ENCODE data around the gene GPANK1.

The GPANK1 gene

DNA sequence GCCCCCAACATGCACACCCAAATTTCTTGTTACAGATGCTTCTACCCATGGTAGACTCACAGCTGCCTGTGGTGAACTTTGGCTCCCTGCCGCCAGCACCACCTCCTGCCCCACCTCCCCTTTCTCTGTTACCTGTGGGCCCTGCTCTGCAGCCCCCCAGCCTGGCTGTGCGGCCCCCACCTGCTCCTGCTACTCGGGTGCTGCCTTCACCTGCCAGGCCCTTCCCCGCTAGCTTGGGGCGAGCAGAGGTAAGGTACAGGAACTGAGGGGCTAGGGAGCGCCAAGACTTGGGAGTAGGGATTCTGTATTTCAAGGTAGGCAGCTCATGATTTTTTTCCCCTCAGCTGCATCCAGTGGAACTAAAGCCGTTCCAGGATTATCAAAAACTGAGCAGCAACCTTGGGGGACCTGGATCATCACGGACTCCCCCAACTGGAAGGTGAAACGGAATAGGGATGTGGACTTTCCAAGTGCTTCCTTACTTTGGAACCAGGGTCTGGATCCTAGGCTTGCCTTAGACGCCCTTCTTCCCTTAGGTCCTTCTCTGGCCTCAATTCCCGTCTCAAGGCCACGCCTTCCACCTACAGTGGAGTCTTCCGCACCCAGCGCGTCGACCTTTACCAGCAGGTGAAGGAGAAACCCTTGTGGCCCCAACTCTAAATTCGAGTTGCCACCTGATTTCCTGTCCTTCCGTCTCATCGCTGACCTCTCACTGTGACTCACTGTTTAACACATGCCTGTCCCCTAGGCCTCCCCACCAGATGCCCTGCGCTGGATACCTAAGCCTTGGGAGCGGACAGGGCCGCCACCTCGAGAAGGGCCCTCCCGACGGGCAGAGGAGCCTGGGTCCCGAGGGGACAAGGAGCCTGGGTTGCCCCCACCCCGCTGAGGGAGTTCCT, 27.9 kb downstream of the GPANK1 start:
- no peak for DNase-seq

DNA sequence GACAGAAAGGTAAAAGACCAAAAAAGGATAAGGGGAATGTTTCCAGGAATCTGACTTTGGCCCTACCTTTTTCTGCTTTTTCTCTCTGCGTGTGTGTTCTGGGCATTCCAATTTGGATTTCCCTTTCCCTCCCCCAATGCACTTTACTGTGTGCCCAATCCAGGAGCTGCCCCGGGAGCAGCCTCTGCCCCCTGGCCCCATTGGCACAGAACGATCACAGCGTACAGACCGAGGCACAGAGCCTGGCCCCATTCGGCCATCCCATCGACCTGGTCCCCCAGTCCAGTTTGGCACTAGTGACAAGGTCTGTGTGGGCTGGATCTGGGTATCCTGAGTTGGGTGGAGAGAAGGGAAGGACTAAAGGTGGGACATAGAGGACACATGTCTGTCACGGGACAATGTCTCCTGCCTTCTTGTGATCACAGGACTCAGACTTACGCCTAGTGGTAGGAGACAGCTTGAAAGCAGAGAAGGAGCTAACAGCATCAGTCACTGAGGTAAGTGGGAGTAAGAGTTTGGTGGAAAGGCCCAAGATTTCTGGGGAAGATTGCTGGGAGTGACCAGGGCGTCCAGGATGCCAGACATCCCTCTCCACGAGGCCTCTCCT, 29.7 kb downstream of the GPANK1 start:
- DNase-seq, result no peak

DNA sequence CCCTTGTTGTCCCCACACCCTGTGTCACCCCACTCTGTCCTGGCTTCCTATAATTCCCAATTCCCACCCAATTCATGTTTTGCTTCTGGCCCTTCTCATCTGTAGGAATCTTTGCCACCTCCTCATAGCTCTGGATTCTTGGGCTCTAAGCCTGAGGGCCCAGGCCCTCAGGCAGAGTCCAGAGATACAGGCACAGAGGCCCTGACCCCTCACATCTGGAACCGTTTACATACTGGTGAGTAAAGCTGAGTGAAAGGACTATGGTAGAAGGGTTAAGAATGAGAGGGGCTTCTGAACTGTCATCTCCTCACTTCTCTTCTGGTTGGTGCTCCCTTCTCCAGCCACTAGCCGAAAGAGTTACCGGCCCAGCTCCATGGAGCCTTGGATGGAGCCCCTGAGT, 30.7 kb downstream of the GPANK1 start:
- no peak for DNase-seq

DNA sequence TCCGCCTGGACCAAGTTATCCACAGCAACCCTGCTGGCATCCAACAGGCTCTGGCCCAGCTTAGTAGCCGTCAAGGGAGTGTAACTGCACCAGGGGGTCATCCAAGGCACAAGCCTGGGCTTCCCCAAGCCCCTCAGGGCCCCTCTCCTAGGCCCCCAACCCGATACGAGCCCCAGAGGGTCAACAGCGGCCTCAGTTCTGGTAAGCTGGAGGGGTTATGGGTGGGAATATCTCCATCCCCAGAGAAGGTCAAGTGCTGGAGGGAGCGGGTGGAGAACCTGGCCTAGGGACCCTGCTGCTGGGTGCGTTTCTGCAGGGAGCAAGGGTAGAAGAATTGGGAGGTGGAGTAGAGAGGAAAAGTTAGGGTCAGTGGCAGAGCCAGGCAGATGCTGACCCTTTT, 31.4 kb downstream of the GPANK1 start:
- DNase-seq, result no peak

DNA sequence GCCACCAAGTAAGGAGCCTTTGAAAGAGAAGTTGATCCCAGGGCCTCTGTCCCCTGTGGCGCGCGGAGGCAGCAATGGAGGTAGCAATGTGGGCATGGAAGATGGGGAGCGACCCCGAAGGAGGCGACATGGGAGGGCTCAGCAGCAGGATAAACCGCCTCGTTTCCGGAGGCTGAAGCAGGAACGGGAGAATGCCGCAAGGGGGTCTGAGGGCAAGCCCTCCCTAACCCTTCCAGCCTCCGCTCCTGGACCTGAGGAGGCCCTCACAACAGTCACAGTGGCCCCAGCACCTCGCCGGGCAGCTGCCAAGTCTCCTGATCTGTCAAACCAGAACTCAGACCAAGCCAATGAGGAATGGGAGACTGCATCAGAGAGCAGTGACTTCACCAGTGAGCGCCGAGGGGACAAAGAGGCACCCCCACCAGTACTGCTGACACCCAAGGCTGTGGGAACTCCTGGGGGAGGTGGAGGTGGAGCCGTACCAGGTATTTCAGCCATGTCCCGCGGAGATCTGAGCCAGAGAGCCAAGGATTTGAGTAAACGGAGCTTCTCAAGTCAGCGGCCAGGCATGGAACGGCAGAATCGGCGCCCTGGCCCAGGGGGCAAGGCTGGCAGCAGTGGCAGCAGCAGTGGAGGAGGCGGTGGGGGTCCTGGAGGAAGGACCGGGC, 32.4 kb downstream of the GPANK1 start:
- DNase-seq, result no peak

DNA sequence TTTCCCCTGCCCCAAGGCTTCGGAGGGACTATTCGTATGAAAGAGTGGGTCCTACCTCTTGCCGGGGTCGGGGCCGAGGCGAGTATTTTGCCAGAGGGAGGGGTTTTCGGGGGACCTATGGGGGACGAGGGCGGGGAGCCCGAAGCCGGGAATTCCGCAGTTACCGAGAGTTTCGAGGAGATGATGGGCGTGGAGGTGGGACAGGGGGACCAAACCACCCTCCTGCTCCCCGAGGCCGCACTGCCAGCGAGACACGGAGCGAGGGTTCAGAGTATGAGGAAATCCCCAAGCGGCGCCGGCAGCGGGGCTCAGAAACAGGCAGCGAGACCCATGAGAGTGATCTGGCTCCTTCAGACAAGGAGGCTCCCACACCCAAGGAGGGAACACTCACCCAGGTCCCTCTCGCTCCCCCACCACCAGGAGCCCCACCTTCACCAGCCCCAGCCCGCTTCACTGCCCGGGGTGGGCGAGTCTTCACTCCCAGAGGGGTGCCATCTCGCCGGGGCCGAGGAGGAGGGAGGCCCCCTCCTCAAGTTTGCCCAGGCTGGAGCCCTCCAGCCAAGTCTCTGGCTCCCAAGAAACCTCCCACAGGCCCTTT, 33.0 kb downstream of the GPANK1 start:
- no peak for DNase-seq

DNA sequence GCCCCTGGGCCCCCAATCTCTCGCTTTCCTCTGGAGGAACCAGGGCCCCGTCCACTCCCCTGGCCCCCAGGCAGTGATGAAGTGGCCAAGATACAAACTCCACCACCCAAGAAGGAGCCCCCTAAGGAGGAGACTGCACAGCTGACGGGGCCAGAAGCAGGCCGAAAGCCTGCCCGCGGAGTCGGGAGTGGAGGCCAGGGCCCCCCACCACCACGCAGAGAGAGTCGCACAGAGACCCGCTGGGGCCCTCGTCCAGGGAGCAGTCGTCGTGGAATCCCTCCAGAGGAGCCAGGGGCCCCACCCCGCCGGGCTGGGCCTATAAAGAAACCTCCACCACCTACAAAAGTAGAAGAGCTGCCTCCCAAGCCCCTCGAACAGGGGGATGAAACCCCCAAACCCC, 33.6 kb downstream of the GPANK1 start:
- no peak for DNase-seq

DNA sequence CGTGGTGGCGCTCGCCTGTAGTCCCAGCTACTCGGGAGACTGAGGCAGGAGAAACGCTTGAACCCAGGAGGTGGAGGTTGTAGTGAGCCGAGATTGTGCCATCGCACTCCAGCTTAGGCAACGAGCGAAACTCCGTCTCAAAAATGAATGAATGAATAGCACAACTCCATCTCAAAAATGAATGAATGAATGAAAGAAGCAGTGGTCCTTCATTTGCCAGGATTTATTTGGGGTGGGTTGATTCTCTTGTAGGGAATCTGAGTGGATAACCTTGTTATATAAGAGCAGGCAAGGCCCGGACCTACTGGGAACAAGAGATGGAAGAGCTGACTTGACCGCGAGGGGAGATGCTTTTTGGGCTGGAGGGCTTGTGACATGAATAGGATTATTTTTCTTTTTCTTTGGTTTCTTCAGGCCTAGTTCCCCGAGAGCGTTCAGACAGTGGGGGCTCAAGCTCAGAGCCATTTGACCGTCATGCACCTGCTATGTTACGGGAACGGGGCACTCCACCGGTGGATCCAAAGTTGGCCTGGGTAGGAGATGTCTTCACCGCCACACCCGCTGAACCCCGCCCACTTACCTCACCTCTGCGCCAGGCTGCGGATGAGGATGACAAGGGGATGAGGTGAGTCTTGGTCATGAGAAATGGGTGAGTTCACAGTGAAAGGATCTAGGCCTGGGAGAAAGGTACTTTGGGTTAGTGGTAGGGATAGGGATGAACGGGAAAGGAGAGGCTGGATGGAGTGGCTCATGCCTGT, 34.4 kb downstream of the GPANK1 start:
- DNase-seq, result no peak

DNA sequence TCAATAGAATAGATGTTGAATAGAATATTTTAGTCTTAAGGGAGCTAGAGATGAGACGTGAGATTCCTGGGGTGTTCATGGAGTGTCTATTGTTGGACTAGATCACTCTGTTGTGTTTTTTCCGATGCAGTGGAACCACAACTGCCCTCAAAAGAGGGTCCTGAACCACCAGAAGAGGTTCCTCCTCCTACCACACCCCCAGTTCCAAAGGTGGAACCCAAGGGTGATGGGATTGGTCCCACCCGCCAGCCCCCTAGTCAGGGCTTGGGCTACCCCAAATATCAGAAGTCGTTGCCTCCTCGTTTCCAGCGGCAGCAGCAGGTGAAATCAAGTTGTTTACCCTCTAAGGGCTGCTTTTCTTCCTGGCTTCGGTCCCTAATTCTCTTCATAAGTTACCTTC, 35.8 kb downstream of the GPANK1 start:
- no peak for DNase-seq

DNA sequence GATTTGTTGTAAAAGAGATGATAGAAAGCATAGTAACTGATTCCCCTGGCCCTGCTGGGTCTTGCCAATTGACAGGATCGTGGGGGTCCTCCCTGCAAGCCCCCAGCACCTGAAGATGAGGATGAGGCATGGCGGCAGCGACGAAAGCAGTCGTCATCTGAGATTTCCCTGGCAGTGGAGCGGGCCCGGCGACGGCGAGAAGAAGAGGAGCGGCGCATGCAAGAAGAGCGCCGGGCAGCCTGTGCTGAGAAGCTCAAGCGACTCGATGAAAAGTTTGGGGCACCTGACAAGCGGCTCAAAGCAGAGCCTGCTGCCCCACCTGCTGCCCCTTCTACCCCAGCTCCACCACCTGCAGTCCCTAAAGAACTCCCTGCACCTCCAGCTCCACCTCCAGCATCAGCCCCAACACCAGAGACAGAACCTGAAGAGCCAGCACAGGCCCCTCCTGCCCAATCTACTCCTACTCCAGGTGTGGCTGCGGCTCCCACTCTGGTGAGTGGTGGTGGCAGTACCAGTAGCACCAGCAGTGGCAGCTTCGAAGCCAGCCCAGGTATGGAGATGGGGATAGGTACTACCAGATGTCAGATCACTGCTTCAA, 37.0 kb downstream of the GPANK1 start:
- no peak for DNase-seq

DNA sequence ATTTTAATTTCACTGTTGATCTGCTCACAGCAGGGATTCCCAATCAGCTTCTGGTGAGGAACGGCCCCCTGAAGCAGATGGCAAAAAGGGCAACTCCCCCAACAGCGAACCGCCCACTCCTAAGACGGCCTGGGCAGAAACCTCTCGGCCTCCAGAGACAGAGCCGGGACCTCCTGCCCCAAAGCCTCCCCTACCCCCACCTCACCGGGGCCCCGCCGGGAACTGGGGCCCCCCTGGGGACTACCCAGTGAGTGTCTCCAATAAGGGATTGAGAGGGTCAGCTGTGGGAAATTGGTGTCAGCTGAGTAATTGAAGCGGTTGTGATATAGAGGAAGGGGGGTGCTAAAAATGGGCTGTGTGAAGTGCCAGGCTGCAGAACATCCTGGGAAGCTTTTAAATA, 37.8 kb downstream of the GPANK1 start:
- no peak for DNase-seq

DNA sequence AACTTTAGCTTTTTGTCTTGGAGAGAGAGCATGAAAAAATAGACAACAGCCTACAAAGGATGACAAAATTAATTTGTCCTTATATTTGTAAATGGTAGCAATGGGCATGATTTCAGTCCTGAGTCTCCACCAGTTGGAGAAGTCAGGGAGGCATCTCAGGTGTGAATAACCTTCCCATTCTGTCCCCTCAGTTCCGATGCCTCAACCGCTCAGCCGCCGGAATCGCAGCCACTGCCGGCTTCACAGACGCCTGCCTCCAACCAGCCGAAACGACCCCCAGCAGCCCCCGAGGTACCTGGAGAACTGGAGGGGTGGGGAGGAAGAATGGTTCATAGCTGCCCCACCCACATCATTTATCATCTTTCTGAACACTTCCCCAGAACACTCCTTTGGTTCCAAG, 40.7 kb downstream of the GPANK1 start:
- DNase-seq, result no peak

DNA sequence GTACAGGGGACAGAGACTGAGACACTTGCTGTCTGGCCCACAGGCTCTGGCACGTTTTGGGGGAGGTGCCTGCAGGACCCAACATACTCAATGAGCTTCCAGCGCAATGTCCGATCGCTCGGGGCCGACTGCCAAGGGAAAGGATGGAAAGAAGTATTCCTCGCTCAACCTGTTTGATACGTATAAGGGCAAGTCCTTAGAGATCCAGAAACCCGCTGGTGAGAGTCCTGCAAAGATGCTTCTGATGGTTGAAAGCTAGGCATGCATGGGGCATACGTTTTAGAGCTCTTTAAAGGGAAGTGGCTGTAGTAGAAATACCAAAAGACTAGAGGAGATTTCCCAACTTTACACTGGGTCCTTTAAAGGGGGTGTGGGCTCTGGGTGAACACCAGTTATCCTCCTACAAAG, 42.1 kb downstream of the GPANK1 start:
- no peak for DNase-seq

DNA sequence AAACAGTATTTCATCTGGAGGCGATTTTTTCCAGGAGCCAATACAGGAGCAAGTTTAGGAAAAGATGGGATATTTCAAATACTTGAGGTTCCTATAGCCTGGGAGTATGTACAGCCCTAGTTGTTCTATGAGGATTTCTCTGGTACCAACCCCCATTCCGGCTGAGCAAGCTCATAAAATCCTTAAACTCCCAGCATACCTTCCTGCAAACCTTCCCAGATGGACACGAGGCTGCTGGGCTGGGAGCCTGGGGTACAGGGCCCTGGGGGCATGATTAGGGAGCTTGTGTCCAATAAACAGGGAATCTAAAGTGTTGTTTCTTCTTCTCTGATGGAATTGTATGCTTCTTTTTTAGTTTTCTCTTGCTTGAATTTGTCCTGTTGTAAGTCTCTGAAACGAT, 42.8 kb downstream of the GPANK1 start:
- no peak for DNase-seq

DNA sequence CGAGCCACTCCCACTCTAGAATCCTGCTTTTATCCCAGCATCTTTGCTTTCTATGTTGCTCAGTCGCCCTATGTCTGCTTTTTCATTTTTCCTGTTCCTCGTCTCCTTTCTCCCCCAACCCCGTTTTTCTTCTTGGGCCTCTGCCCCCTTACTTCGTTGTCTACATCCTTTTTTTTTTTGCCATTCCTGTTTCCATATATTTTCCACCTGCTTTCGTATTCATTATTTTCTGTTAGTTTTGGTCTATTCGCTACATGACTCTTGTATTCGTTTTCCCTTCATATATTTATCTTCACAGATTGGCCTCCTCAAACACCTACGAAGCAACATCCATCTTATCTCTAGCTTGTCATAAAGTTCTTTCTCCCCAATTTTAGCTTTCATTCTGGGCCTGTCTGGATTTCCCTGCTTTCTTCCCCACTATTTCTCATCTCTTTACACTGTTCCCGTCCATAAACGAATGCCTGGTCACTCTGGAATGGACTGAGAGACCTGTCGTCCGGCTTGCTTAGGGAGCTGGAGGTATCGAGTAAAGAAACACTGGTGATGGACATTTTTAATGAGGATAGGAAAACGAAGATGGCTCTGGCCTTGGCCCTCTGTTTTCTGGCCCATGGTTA, 43.4 kb downstream of the GPANK1 start:
- DNase-seq, result no peak

DNA sequence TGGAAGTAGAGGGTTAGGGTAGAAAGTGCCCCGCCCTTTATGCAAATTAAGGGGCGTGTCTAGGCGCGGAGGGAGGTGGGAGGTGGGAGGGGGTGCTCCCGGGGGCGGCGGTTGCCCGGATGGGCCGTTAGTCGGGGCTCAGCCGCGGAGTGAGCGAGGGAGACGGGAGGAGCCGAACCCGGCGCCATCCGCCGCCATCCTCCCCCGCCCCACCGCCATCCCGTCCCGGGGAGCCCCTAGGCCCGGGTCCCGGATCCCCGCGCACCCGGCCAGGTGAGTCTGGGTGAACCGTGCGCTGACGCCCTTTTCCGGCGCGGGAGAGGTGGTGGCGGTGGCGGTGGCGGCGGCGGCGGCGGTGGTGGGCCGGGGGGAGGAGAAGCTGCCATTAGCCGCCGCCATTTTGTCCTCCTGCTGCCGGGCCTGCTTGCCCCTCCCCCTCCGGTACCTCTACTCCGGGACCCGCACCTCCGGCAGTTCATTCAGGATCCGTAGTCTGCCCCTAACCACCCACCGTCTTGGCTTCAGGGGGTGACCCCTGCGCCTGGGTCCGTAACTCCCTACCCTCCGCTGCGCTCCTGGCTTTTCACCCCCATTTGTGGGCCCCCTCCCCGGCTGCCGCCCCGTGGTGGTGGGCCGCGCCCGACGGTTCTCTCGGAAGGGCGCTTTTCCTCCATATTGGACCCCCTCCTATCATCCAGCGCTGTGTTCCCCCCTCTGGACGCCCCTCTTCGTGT, 44.0 kb downstream of the GPANK1 start, which contains the start of gene PRRC2A:
TSS of gene PRRC2A (plus strand) at position 130 of the 734 bp plus-strand sequence. CDS start 2,075 bp downstream, outside the sequence.
- peak in 1 of 2 experiments; percentile 75 for DNase-seq

DNA sequence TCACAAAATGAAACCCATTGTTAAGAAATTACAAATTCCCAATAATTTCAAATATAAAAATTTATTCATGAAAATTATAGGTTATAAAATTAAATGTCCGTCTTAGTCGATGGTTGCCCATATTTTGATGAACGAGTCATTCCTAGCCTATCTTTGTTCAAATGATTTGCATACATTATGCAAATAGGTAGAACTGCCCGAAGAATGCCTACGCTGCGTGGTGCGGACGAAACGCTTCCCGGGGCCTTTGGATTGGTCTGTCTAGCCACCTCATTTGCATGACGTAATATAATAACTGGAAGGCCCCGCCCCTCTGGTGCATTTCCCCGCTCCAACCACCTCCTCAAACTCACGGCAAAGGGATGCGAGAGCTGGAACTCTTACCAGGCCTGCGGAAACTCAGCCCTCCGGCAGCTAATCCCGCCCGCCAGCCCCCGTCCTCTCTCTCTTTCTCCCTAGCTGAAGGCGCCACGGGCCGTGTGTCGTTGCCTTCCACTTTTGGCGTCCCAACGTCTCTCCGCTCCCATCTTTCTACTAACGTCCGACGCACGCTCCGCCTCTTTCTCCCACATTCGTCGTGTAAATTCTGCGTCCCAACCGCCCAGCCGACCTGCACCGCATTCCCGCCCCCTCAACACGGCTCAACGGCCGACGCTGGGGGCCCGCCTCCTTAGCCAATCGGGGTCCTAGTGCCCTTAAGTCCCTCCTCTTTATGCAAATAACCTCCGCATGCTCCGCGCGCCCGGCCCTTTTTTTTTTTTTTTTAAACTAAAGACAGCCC, 44.8 kb downstream of the GPANK1 start:
- peak; percentile 98 for DNase-seq

DNA sequence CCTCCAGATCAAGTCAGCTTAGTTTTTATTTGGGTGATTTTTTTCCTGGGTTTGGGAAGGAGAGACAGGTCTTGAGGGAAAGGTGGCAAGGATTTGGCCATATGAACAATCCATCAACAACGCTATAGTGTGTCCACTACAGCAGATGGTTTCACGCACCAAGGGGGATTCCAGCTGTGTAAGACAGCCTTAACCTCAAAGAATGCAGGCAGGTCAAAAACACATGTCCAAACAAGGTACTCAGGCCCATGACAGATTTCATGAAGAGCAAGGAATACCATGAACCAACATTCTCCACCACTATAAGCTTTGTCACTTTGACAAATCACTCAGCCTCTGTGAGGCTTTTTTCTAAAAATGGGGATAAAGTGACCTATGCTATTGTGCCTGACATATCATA, 47.8 kb downstream of the GPANK1 start:
- peak in 1 of 2 experiments; percentile 29 for DNase-seq

DNA sequence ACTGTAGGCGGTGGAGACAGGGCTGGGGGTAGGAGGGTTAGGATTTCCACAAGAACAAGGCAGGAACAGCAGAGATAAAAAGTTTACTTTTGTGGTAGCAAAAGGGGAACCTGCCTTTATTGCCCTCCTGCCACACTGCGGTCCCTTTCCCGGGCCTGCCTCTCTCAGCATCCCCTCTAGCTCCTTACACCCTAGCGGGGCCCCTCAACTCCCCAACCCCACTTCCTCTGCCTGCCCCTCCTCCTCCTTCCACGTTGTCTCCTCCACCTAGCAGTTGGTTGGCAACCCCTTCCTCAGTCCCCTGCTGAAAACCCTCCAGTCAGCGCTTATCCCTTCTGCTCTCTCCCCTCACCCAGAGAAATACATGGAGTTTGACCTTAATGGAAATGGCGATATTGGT, 49.0 kb downstream of the GPANK1 start:
- no peak for DNase-seq

All from NCI-H524 (cell line).